ENCODE results near the gene SPP1.

The SPP1 gene

GRCh38 chr4:88027611-88028608, 52.4 kb downstream of the SPP1 start:
- no peak for DNase-seq

- DNase-seq, result no peak
These were observed 53.4 kb downstream of the SPP1 start for GRCh38 chr4:88028946-88029345.

GRCh38 chr4:88029556-88029955, 54.0 kb downstream of the SPP1 start:
- no peak for DNase-seq

DNA sequence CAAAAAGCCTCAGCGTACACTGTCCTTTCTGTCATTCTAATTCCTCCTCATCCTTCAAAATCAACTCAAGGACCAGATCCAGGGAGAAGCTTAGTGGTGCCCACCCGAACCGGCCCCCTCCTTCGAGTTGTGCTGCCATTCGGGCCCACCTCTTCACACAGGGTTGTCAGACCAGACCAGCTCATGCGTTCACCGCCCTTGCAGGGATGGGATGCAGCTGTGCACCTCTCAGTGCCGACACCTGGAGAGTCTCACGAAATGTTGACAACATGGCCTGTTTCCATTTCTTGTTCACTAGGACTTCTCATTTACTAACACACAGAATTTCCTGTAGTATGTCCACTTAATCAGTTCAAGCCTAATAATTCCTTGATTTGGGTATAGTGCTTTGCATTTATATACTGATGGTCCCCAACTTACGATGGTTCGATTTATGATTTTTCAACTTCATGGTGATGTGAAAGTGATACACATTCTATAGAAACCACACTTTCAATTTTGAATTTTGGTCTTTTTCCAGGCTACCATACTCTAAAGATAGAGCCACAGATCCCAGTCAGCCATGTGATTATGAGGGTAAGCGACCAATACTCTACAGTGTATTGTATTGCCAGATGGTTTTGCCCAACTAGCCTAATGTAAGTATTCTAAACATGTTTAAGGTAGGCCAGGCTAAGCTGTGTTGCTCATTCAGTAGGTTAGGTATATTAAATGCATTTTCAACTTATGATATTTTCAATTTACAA, 55.2 kb downstream of the SPP1 start:
- no peak for DNase-seq

All from stimulated activated CD8-positive, alpha-beta memory T cell treated with anti-CD3 and anti-CD28 coated beads, Interleukin-4, amount 100 ng/mL, for 48 hours (primary cell).